ENCODE data around the gene PHLPP1. TPM values are rescaled to one million over a fixed set of nuclear protein-coding genes. Genes with fewer than 3 reads are reported as not detected.

Gene PHLPP1
- total and polyA plus RNA-seq, 2 experiments from 2014 or later = 15.7 to 73.6 TPM

- no peak for TF ChIP-seq CTCF (conservative IDR thresholded peaks at IDR 0.05; ENCODE audit: low read depth in 2 of 2)
- no peak for TF ChIP-seq ZNF462 (CRISPR knock-in tag; IDR thresholded peaks at IDR 0.05)
- no peak for TF ChIP-seq NANOG (IDR thresholded peaks at IDR 0.05; ENCODE audit: borderline replicate concordance)
- no peak for TF ChIP-seq ZNF114 (CRISPR knock-in tag; IDR thresholded peaks at IDR 0.05)
These were observed 15.6 kb downstream of the PHLPP1 start (continued) for GRCh38 chr18:62730941-62731340.

- peaks cover 66% of the 10 kb centered on the region for H3K4me1 Mint-ChIP-seq
- H2AFZ ChIP-seq = no peak overlapping the region
- TF ChIP-seq POLR2AphosphoS5 (IDR thresholded peaks at IDR 0.05; ENCODE audit: low read depth) (no peak), STAT1 (IDR thresholded peaks at IDR 0.05; ENCODE audit: unreplicated experiment) (no peak), ZNF331 (CRISPR knock-in tag; IDR thresholded peaks at IDR 0.05; ENCODE audit: low read depth) (no peak), ZNF462 (CRISPR knock-in tag; IDR thresholded peaks at IDR 0.05) (no peak), JUNB (IDR thresholded peaks at IDR 0.05; ENCODE audit: unreplicated experiment) (no peak)
- no peaks in the 10 kb centered on the region for H3K36me3 ChIP-seq (ENCODE audit: insufficient read depth)
- no peaks in the 10 kb centered on the region for H3K27me3 ChIP-seq (ENCODE audit: insufficient read depth)
- no peak for DNase-seq (ENCODE audit: low spot score)
- peak overlapping the region; percentile 0; the same call in 1 of the 2 replicates for H3K27ac Mint-ChIP-seq
- H3K4me3 Mint-ChIP-seq = no peak overlapping the region
- no peak overlapping the region for H3K4me3 ChIP-seq
- no peaks in the 10 kb centered on the region for H3K9me2 ChIP-seq (ENCODE audit: insufficient read depth)
- peaks cover 16% of the 10 kb centered on the region for H3K27me3 Mint-ChIP-seq (ENCODE audit: insufficient read depth, low read depth, poor library complexity)
- peaks cover 40% of the 10 kb centered on the region for H3K36me3 Mint-ChIP-seq (ENCODE audit: low read depth)
- no peak overlapping the region for H3K27ac ChIP-seq (ENCODE audit: low read depth)
- peaks cover 100% of the 10 kb centered on the region for H3K79me2 ChIP-seq (replicated peaks; ENCODE audit: insufficient read depth)
- H4K20me1 ChIP-seq (replicated peaks; ENCODE audit: insufficient read depth) = peaks cover 47% of the 10 kb centered on the region
- H3K4me2 ChIP-seq = 0 out of 2 replicates have a peak overlapping the region, but pooled peaks have one; percentile 14
- ATAC-seq = no peak
- peaks cover 63% of the 10 kb centered on the region for H3K4me1 ChIP-seq (ENCODE audit: insufficient read depth)
- no peaks in the 10 kb centered on the region for H3F3A ChIP-seq (replicated peaks; ENCODE audit: low read depth)
- peaks cover 12% of the 10 kb centered on the region for H3K9me3 Mint-ChIP-seq
These were observed 17.3 kb downstream of the PHLPP1 start for GRCh38 chr18:62732617-62733016.
